BJ (cell line): ENCODE results near the gene PCDH15. TPM values are rescaled to one million over a fixed set of nuclear protein-coding genes. Genes with fewer than 3 reads are reported as not detected.

ENCODE experiments used
- CTCF ChIA-PET: fragments of 350-600 bp; formaldehyde crosslinking; extraction: SDS; loops from one replicate; lab custom pipeline; 2021; ENCODE audit warnings: antibody characterized with exemption, inconsistent platforms; lab: Yijun Ruan, JAX
- POLR2A ChIA-PET: fragments of 300-600 bp; sonication (Branson Sonifier 250); formaldehyde crosslinking; extraction: SDS; loops from one replicate; lab custom pipeline; 2021; ENCODE audit warnings: antibody characterized with exemption; lab: Charles Lee
- DNase-seq: peaks from one replicate; pipeline ENCODE4 v3.0.0-alpha.2; 2011; ENCODE audit warnings: low read depth
- H3K27me3 ChIP-seq: 2 replicates; pipeline ENCODE4 v1.6.0; 2011; ENCODE audit warnings: low read length; ENCODE audit not compliant: control insufficient read depth, insufficient read depth
- H3K36me3 ChIP-seq: 2 replicates; pipeline ENCODE4 v1.5.1; 2011; ENCODE audit warnings: low read length; ENCODE audit not compliant: control insufficient read depth, insufficient read depth
- H3K4me3 ChIP-seq: 2 replicates; pipeline ENCODE4 v1.5.1; 2011; ENCODE audit warnings: low read depth, mild to moderate bottlenecking, control low read depth, low read length
- CTCF ChIP-seq: IDR thresholded peaks from 2 replicates; pipeline ENCODE4 v1.5.1; 2011; ENCODE audit warnings: low read depth, mild to moderate bottlenecking, control low read depth, inconsistent platforms, low read length, moderate library complexity; ENCODE audit not compliant: insufficient read depth
- polyA plus RNA-seq: library from polyadenylated mRNA; depleted of rRNA; stranded (reverse); fragments of >200 nt; gene quantifications from 2 replicates; pipeline ENCODE4 v1.2.3, GENCODE V29; 2011

The PCDH15 gene
- polyA plus RNA-seq, 1 experiment: not detected

DNA sequence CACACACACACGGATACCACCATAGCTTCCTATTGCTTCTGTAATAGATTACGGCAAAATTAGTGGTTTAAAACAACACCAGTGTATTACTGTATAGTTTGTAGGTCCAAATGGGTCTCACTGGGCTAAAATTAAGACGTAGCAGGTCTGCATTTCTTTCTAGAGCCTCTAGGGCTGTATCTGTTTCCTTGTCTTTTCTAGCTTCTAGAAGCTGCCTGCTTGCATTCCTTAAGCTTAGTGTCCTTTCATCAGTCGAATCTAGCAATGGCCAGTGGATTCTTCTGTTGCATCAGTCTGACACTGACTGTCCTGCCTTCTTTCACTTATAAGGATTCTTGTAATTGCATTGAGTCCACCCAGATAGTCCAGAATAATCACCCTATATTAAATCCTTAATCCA is 882.3 kb downstream of the PCDH15 start:
- ChIA-PET CTCF (interaction anchor here (0.6 kb wide), 1 partner anchor 68 kb away, joined by 3 read pairs; no protein-coding TSS in a partner anchor), POLR2A (no interaction called here)
- H3K4me3 ChIP-seq: no peak overlapping the region
- no peaks in the 10 kb centered on the region for H3K27me3 ChIP-seq
- no peak for TF ChIP-seq CTCF
- DNase-seq: no peak
- no peaks in the 10 kb centered on the region for H3K36me3 ChIP-seq

- CTCF ChIA-PET: no interaction called here
- Histone ChIP-seq H3K36me3 (no peaks in the 10 kb centered on the region), H3K4me3 (no peak overlapping the region), H3K27me3 (no peaks in the 10 kb centered on the region)
- no peak for TF ChIP-seq CTCF
- POLR2A ChIA-PET: no interaction called here
- DNase-seq: no peak
These were observed 891.2 kb downstream of the PCDH15 start for GRCh38 chr10:53909791-53910190.

DNA sequence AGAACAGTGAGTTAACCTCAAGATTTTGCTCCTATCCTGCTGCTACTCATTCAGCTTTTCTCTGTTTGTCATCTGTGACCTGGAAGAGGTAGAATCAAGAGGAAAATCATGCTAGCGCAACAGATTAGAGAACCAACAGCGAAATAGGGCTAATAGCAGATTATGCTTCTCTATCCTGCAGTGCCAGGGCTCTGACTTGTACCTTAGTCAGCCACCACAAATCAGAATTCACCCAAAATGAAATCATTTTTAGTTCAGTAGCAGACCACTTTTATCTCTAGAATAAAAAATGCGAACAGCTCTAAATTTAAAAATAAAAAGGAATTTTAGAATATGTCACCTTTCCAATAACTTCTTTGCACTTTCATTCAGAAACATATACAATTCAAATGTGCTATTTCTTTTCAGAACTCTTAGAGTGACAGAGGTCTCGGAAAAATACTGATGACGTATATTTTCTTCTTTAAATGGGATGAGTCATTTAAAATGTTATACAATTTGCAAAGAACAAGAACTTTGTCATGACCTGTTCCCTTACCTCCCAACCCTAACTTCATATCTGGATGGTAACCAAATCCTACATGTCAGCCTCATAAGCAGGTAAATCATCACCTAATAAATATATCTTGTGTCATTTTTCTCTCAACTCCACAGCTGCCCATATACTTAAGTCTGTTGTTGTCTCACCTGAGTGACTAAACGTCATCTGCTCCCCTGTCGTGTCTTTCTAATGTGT is 896.4 kb downstream of the PCDH15 start:
- Histone ChIP-seq H3K27me3 (no peaks in the 10 kb centered on the region), H3K36me3 (no peaks in the 10 kb centered on the region), H3K4me3 (no peak overlapping the region)
- ChIA-PET CTCF (no interaction called here), POLR2A (no interaction called here)
- no peak for TF ChIP-seq CTCF
- DNase-seq: no peak

DNA sequence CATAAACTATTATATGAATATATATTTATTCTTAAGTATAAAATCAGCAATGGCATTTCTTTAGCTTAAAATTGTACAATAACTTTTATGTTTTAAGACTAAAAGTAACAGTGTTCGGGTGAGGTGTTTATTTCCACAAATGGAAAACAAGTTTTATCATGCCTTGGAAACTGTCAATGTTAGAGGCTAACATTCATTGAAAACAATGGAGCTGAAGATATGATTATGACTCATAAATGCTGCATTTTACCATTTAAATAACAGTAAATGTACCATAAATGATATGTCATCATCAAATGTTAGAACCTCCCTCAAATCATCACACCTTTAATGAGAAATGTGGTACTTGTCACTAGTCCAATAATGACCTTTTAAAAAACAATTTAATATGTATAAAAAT is 897.3 kb downstream of the PCDH15 start:
- POLR2A ChIA-PET: no interaction called here
- TF ChIP-seq CTCF: no peak
- CTCF ChIA-PET: no interaction called here
- Histone ChIP-seq H3K4me3 (no peak overlapping the region), H3K36me3 (no peaks in the 10 kb centered on the region), H3K27me3 (no peaks in the 10 kb centered on the region)
- DNase-seq: no peak

DNA sequence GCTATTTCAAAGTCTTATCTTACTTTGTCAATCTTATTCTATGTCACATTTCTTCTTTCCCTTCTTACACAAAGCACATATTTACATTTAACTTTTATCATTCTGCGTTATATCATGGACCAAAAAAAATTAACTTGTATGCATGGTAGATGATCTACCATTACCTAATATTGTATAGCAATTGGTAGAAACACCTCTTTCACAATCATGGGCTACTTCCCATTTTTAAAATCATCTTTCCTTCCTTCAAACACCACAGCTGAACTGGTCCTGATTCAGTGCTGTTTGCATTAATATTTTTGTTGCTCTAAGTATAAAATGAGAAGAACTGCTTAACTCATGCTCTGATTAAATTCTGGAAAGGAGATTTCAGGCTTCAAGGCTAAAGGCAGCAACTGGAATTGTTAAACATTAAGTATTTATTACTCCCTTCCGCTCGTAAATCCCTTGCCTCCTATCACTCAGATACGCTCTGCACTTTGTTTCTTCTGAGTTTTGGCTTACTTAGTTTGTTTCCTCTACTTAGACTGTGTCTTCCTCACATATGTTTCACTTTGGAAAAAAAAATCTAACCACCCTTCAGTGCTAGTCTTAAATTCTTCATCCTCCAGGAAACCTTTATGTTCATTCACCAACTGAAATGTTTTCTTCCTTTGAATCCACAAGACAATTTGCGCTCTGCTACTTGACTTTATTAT is 901.4 kb downstream of the PCDH15 start:
- POLR2A ChIA-PET: no interaction called here

More for the DNA sequence above, 901.4 kb downstream of the PCDH15 start:
- CTCF ChIA-PET: no interaction called here
- TF ChIP-seq CTCF: no peak
- Histone ChIP-seq H3K27me3 (no peaks in the 10 kb centered on the region), H3K4me3 (no peak overlapping the region), H3K36me3 (no peaks in the 10 kb centered on the region)
- no peak for DNase-seq
